Neural cell (in vitro differentiated cells): ENCODE results near the gene PSMC6. TPM values are rescaled to one million over a fixed set of nuclear protein-coding genes. Genes with fewer than 3 reads are reported as not detected.

Experiments used
- H2AFZ ChIP-seq: fragments of 200-600, 300-800 bp; sonication (generic), shearing (Covaris generic); 2 replicates; pipeline ENCODE4 v1.6.0; 2014; ENCODE audit warnings: low read depth, mild to moderate bottlenecking, antibody characterized with exemption, low read length, moderate library complexity
- H3F3A ChIP-seq: fragments of 200-600 bp; shearing (Covaris generic); 2 replicates; pipeline ENCODE4 v1.6.1; 2016; ENCODE audit warnings: mild to moderate bottlenecking, moderate library complexity, mixed read lengths, antibody characterized with exemption, low read length; ENCODE audit not compliant: insufficient read depth, poor library complexity, severe bottlenecking
- H3K27ac ChIP-seq: fragments of 200-600, 300-800 bp; sonication (generic), shearing (Covaris generic); 2 replicates; pipeline ENCODE4 v1.5.1; 2014; ENCODE audit warnings: mild to moderate bottlenecking, low read length, moderate library complexity
- H3K27me3 ChIP-seq: fragments of 300-800, 200-600 bp; sonication (generic), shearing (Covaris generic); 2 replicates; pipeline ENCODE4 v1.6.0; 2014; ENCODE audit warnings: mild to moderate bottlenecking, low read depth, low read length, moderate library complexity; ENCODE audit not compliant: insufficient read depth
- H3K36me3 ChIP-seq: fragments of 300-800, 200-600 bp; sonication (generic), shearing (Covaris generic); 2 replicates; pipeline ENCODE4 v1.5.1; 2014; ENCODE audit warnings: mild to moderate bottlenecking, antibody characterized with exemption, low read length, moderate library complexity; ENCODE audit not compliant: insufficient read depth
- H3K4me2 ChIP-seq: fragments of 300-800, 200-600 bp; sonication (generic), shearing (Covaris generic); 2 replicates; pipeline ENCODE4 v1.6.0; 2014; ENCODE audit warnings: mild to moderate bottlenecking, low read length
- H3K4me3 ChIP-seq: fragments of 300-800, 200-600 bp; sonication (generic), shearing (Covaris generic); 2 replicates; pipeline ENCODE4 v1.5.1; 2014; ENCODE audit warnings: mild to moderate bottlenecking, low read length, moderate library complexity
- H3K79me2 ChIP-seq: fragments of 200-600 bp; shearing (Covaris generic); replicated peaks from 2 replicates; pipeline ENCODE4 v1.6.0; 2014; ENCODE audit warnings: mild to moderate bottlenecking, low read length, moderate library complexity; ENCODE audit not compliant: insufficient read depth
- H3K9ac ChIP-seq: fragments of 300-800, 200-600 bp; sonication (generic), shearing (Covaris generic); 2 replicates; pipeline ENCODE4 v1.6.1; 2016; ENCODE audit warnings: mild to moderate bottlenecking, low read length, mixed read lengths
- H3K9me2 ChIP-seq: fragments of 200-600 bp; shearing (Covaris generic); 2 replicates; pipeline ENCODE4 v1.6.1; 2016; ENCODE audit warnings: mild to moderate bottlenecking, low read length, mixed read lengths; ENCODE audit not compliant: insufficient read depth
- H3K9me3 ChIP-seq: fragments of 200-600, 300-800 bp; sonication (generic), shearing (Covaris generic); 2 replicates; pipeline ENCODE4 v1.6.1; 2016; ENCODE audit warnings: mild to moderate bottlenecking, mixed run types, low read length, moderate library complexity, mixed read lengths
- H4K20me1 ChIP-seq: fragments of 200-600 bp; shearing (Covaris generic); 2 replicates; pipeline ENCODE4 v1.6.1; 2016; ENCODE audit warnings: mild to moderate bottlenecking, mixed run types; ENCODE audit not compliant: insufficient read depth
- CTCF ChIP-seq: fragments of 450-650 bp; IDR thresholded peaks from 2 replicates; pipeline ENCODE4 v1.5.1; 2014; ENCODE audit warnings: antibody characterized with exemption, mild to moderate bottlenecking, moderate library complexity; ENCODE audit not compliant: poor library complexity, severe bottlenecking
- EP300 ChIP-seq: fragments of 450-650 bp; conservative IDR thresholded peaks from 2 replicates; pipeline ENCODE4 v1.6.1; 2014; ENCODE audit warnings: antibody characterized with exemption, mild to moderate bottlenecking, moderate library complexity; ENCODE audit not compliant: poor library complexity, severe bottlenecking
- EZH2 ChIP-seq: fragments of 200-600, 300-800 bp; shearing (Covaris generic), sonication (generic); IDR thresholded peaks from 2 replicates; pipeline ENCODE4 v1.6.1; 2014; ENCODE audit warnings: antibody characterized with exemption, low read length, borderline replicate concordance, mild to moderate bottlenecking; ENCODE audit not compliant: insufficient read depth, poor library complexity, severe bottlenecking
- MXI1 ChIP-seq: fragments of 450-650 bp; conservative IDR thresholded peaks from 2 replicates; pipeline ENCODE4 v1.6.1; 2014; ENCODE audit warnings: antibody characterized with exemption, mild to moderate bottlenecking; ENCODE audit not compliant: poor library complexity, severe bottlenecking
- POLR2AphosphoS5 ChIP-seq: IDR thresholded peaks from 2 replicates; pipeline ENCODE4 v1.6.1; 2012
- RAD21 ChIP-seq: fragments of 450-650 bp; conservative IDR thresholded peaks from 2 replicates; pipeline ENCODE4 v1.6.1; 2014; ENCODE audit warnings: antibody characterized with exemption, mild to moderate bottlenecking, moderate library complexity
- REST ChIP-seq: IDR thresholded peaks from 2 replicates; pipeline ENCODE4 v1.6.1; 2012; ENCODE audit warnings: borderline replicate concordance
- SMC3 ChIP-seq: fragments of 450-650 bp; conservative IDR thresholded peaks from 2 replicates; pipeline ENCODE4 v1.6.1; 2014; ENCODE audit warnings: antibody characterized with exemption, mild to moderate bottlenecking, moderate library complexity; ENCODE audit not compliant: poor library complexity
- TAF1 ChIP-seq: IDR thresholded peaks from 2 replicates; pipeline ENCODE4 v1.6.1; 2012; ENCODE audit warnings: low read depth
- polyA plus RNA-seq: library from polyadenylated mRNA; depleted of rRNA; stranded (reverse); fragments of >200 nt; gene quantifications from 2 replicates; pipeline ENCODE4 v1.2.3, GENCODE V29; 2014

Gene PSMC6
- polyA plus RNA-seq, 1 donor from 2014 or later = 254 TPM

GRCh38 chr14:52706286-52706685, 714 bp upstream of the PSMC6 start:
- no peak for TF ChIP-seq RAD21

GRCh38 chr14:52711666-52712065, 4.7 kb downstream of the PSMC6 start:
- no peaks in the 10 kb centered on the region for H3K27me3 ChIP-seq
- H3K27ac ChIP-seq = no peak overlapping the region
- peaks cover 35% of the 10 kb centered on the region for H3K79me2 ChIP-seq
- H3K4me2 ChIP-seq = no peak overlapping the region
- H3K9me3 ChIP-seq = no peaks in the 10 kb centered on the region
- H3F3A ChIP-seq = no peaks in the 10 kb centered on the region
- no peaks in the 10 kb centered on the region for H4K20me1 ChIP-seq
- TF ChIP-seq TAF1 (no peak), MXI1 (no peak), CTCF (no peak), EZH2 (no peak), EP300 (no peak), SMC3 (no peak), REST (no peak), RAD21 (no peak), POLR2AphosphoS5 (no peak)
- no peak overlapping the region for H3K4me3 ChIP-seq
- peaks cover 5% of the 10 kb centered on the region for H3K36me3 ChIP-seq
- H2AFZ ChIP-seq = no peak overlapping the region
- H3K9ac ChIP-seq = no peak overlapping the region
- H3K9me2 ChIP-seq = no peaks in the 10 kb centered on the region

More at GRCh38 chr14:52706286-52706685, 714 bp upstream of the PSMC6 start:
- Histone ChIP-seq H3K4me3 (peak overlapping the region; percentile 80), H3K9ac (peak overlapping the region; percentile 90), H3K9me3 (no peaks in the 10 kb centered on the region), H2AFZ (peak overlapping the region; percentile 71), H4K20me1 (no peaks in the 10 kb centered on the region), H3K27ac (peak overlapping the region; percentile 87), H3K36me3 (no peaks in the 10 kb centered on the region), H3K79me2 (peaks cover 35% of the 10 kb centered on the region), H3K9me2 (no peaks in the 10 kb centered on the region), H3F3A (no peaks in the 10 kb centered on the region), H3K27me3 (no peaks in the 10 kb centered on the region), H3K4me2 (peak overlapping the region; percentile 32)

- Histone ChIP-seq H3K27me3 (no peaks in the 10 kb centered on the region), H3K79me2 (no peaks in the 10 kb centered on the region), H3K9me3 (no peaks in the 10 kb centered on the region), H3K27ac (no peak overlapping the region), H3K36me3 (peaks cover 5% of the 10 kb centered on the region), H3K9ac (no peak overlapping the region), H3F3A (no peaks in the 10 kb centered on the region), H3K4me2 (no peak overlapping the region), H3K4me3 (no peak overlapping the region), H2AFZ (no peak overlapping the region), H4K20me1 (no peaks in the 10 kb centered on the region), H3K9me2 (no peaks in the 10 kb centered on the region)
- no peak for TF ChIP-seq RAD21
Observed at GRCh38 chr14:52716155-52716554, 9.2 kb downstream of the PSMC6 start.
